ENCODE results near the gene GXYLT1.
"Not testable (repeated sequence)": the region's sequence is repeated elsewhere in the genome, so short reads cannot be mapped to it uniquely, and the experiment has no call there.

DNA sequence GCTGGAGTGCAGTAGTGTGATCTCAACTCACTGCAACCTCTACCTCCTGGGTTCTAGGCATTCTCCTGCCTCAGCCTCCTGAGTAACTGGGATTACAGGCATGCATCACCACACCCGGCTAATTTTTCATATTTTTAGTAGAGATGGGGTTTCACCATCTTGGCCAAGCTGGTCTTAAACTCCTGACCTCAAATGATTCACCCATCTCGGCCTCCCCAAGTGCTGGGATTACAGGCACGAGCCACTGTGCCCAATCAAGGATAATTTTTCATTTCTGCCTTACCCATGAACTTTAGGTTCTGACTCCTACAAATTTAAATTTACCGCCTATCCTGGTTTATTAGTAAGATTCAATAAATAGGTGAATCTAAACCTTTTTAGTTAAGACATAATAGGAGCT lies 37.9 kb downstream of the GXYLT1 start:
- TF ChIP-seq, protein P1, sequence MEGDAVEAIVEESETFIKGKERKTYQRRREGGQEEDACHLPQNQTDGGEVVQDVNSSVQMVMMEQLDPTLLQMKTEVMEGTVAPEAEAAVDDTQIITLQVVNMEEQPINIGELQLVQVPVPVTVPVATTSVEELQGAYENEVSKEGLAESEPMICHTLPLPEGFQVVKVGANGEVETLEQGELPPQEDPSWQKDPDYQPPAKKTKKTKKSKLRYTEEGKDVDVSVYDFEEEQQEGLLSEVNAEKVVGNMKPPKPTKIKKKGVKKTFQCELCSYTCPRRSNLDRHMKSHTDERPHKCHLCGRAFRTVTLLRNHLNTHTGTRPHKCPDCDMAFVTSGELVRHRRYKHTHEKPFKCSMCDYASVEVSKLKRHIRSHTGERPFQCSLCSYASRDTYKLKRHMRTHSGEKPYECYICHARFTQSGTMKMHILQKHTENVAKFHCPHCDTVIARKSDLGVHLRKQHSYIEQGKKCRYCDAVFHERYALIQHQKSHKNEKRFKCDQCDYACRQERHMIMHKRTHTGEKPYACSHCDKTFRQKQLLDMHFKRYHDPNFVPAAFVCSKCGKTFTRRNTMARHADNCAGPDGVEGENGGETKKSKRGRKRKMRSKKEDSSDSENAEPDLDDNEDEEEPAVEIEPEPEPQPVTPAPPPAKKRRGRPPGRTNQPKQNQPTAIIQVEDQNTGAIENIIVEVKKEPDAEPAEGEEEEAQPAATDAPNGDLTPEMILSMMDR (conservative IDR thresholded peaks at IDR 0.05; ENCODE audit: low read depth in 2 of 2): not testable (repeated sequence)
- TF ChIP-seq POLR2AphosphoS5 (IDR thresholded peaks at IDR 0.05; ENCODE audit: low read depth): not testable (repeated sequence)
